ENCODE measurements around the gene FRAS1. TPM values are rescaled to one million over a fixed set of nuclear protein-coding genes. Genes with fewer than 3 reads are reported as not detected.

Gene FRAS1
- total and polyA plus RNA-seq, 2 donors (not counting 3 experiments of a cell fraction or from before 2014, with no cell fraction given) = 1.4 to 3.6 TPM

- Histone ChIP-seq H3K36me3 (ENCODE audit: control insufficient read depth in 2 of 2, extremely low read depth in 1 of 2, insufficient read depth in 2 of 2, low read length in 2 of 2) (no peaks in the 10 kb centered on the region), H3K79me2 (ENCODE audit: control insufficient read depth, insufficient read depth, low read length) (no peaks in the 10 kb centered on the region), H3K9ac (replicated peaks; ENCODE audit: extremely low read depth, insufficient read depth, low read length) (no peak overlapping the region), H3K9me3 (replicated peaks; ENCODE audit: control insufficient read depth, insufficient read depth, low read length) (no peaks in the 10 kb centered on the region), H3K9me1 (replicated peaks; ENCODE audit: control insufficient read depth, extremely low read depth, insufficient read depth, low read length) (no peaks in the 10 kb centered on the region), H3K27me3 (ENCODE audit: control insufficient read depth in 2 of 2, insufficient read depth in 2 of 2, low read length in 2 of 2) (no peaks in the 10 kb centered on the region), H3K4me2 (ENCODE audit: insufficient read depth, low read length) (no peak overlapping the region), H3K27ac (ENCODE audit: insufficient read depth, low read depth, low read length) (no peak overlapping the region), H3K4me3 (replicated peaks in 1 of 3; ENCODE audit: insufficient read depth in 1 of 3, low read depth in 1 of 3, low read length in 3 of 3) (no peak overlapping the region), H4K20me1 (replicated peaks; ENCODE audit: control insufficient read depth, extremely low read depth, insufficient read depth, low read length) (no peaks in the 10 kb centered on the region), H3K4me1 (ENCODE audit: control insufficient read depth, extremely low read depth, insufficient read depth, low read length) (no peaks in the 10 kb centered on the region), H2AFZ (ENCODE audit: low read depth, low read length) (no peak overlapping the region)
- DNase-seq (ENCODE audit: low read depth, low spot score) = no peak
- intact Hi-C loops (cut with micrococcal nuclease) = loop anchor here (1.0 kb wide), 1 partner anchor 27 kb away; no protein-coding TSS in a partner anchor
- no peak for FAIRE-seq
- TF ChIP-seq GATA2 (IDR thresholded peaks at IDR 0.05; ENCODE audit: insufficient read depth, insufficient read length, low read depth, low read length) = no peak
- TF ChIP-seq POLR2AphosphoS5 (IDR thresholded peaks at IDR 0.05; ENCODE audit: insufficient read depth, low read depth, low read length) = no peak
- TF ChIP-seq EZH2 (IDR thresholded peaks at IDR 0.05; ENCODE audit: borderline replicate concordance, low read depth, low read length, severe bottlenecking) = no peak
- TF ChIP-seq, protein P1, sequence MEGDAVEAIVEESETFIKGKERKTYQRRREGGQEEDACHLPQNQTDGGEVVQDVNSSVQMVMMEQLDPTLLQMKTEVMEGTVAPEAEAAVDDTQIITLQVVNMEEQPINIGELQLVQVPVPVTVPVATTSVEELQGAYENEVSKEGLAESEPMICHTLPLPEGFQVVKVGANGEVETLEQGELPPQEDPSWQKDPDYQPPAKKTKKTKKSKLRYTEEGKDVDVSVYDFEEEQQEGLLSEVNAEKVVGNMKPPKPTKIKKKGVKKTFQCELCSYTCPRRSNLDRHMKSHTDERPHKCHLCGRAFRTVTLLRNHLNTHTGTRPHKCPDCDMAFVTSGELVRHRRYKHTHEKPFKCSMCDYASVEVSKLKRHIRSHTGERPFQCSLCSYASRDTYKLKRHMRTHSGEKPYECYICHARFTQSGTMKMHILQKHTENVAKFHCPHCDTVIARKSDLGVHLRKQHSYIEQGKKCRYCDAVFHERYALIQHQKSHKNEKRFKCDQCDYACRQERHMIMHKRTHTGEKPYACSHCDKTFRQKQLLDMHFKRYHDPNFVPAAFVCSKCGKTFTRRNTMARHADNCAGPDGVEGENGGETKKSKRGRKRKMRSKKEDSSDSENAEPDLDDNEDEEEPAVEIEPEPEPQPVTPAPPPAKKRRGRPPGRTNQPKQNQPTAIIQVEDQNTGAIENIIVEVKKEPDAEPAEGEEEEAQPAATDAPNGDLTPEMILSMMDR (IDR thresholded peaks at IDR 0.05; ENCODE audit: extremely low read depth in 1 of 2, insufficient read depth in 1 of 2, low read depth in 1 of 2, low read length in 2 of 2) = no peak
- no peak for TF ChIP-seq JUN (IDR thresholded peaks at IDR 0.05; ENCODE audit: borderline replicate concordance, insufficient read depth, insufficient read length, low read depth)
- no peak for TF ChIP-seq FOS (IDR thresholded peaks at IDR 0.05; ENCODE audit: borderline replicate concordance, insufficient read depth, low read length)
- TF ChIP-seq MYC (IDR thresholded peaks at IDR 0.05; ENCODE audit: low read depth, low read length) = no peak
- no peak for TF ChIP-seq POLR2A (IDR thresholded peaks at IDR 0.05; ENCODE audit: low read depth, low read length)
- TF ChIP-seq MAX (IDR thresholded peaks at IDR 0.05; ENCODE audit: insufficient read depth, insufficient read length) = no peak
- POLR2A ChIA-PET = no interaction called here
- dilution Hi-C loops (cut with MboI; ENCODE audit: extremely low pct_ligation_motif_present, low sequenced_read_pairs) = no loop called here
- CTCF ChIA-PET = no interaction called here
- BruUV-seq (replicated peaks) = no TSS peak
Observed at GRCh38 chr4:78308517-78308916, 251.4 kb downstream of the FRAS1 start.

Data from endothelial cell of umbilical vein (primary cell).